SU-DHL-6 (cell line): ENCODE results near the gene TMEM154.

Experiments
- CTCF ChIP-seq: fragments of 200-600 bp; sonication (generic); IDR thresholded peaks from one replicate; pipeline ENCODE4 v1.5.1; 2017; ENCODE audit warnings: antibody characterized with exemption, mild to moderate bottlenecking, low read length, moderate library complexity; ENCODE audit not compliant: insufficient read depth, poor library complexity, severe bottlenecking
- EZH2phosphoT487 ChIP-seq: fragments of 200-600 bp; sonication (generic), shearing (Covaris generic); conservative IDR thresholded peaks from 2 replicates; pipeline ENCODE4 v1.6.1; 2018; ENCODE audit warnings: mild to moderate bottlenecking, antibody characterized with exemption, low read length, moderate library complexity, mixed read lengths

GRCh38 chr4:152575533-152575932 is 104.3 kb downstream of the TMEM154 start:
- TF ChIP-seq EZH2phosphoT487 (no peak), CTCF (no peak)
